HG02678 (cell line): ENCODE measurements around the gene RPS25.
"Not testable (repeated sequence)": the region's sequence is repeated elsewhere in the genome, so short reads cannot be mapped to it uniquely, and the experiment has no call there.

ENCODE experiments used
- ATAC-seq: cut with Tn5 transposase; IDR thresholded peaks from one replicate; pipeline ENCODE4 v1.9.1; 2021; ENCODE audit warnings: mild to moderate bottlenecking, moderate library complexity; ENCODE audit not compliant: unreplicated experiment

The RPS25 gene

DNA sequence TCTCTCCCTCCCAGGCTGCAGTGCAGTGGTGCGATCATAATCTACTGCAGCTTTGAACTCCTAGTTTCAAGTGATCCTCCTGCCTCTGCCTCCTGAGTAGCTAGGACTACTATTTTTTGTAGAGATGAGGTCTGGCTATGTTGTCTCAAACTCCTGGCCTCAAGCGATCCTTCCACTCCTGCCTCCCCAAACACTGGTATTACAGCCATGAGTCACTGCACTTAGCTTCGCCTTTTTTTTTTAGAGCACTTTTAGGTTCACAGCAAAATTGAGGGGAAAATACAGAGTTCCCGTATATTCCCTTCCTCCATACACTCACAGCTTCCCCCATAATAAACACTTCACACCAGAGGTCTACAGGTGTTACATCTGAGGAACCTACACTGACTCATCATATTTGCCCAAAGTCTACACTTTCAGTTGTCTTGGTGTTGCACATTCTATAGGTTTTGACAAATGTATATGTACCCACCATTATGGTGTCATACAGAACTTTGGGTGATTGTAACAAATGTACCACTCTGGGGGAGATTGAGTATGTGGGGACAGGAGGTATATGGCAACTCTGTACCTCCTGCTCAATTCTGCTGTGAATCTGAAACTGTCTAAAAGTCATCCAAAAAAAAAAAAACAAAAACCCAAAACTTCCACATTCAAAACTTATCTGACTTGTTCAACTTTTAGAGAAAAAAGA is 23.8 kb upstream of the RPS25 start:
- no peak for ATAC-seq

DNA sequence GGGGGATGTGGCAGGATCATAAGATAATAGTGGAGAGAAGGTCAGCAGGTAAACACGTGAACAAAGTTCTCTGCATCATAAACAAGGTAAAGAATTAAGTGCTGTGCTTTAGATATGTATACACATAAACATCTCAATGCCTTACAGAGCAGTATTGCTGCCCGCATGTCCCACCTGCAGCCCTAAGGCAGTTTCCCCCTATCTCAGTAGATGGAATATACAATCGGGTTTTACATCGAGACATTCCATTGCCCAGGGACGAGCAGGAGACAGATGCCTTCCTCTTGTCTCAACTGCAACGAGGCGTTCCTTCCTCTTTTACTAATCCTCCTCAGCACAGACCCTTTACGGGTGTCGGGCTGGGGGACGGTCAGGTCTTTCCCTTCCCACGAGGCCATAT is 21.3 kb upstream of the RPS25 start:
- not testable (repeated sequence) for ATAC-seq

DNA sequence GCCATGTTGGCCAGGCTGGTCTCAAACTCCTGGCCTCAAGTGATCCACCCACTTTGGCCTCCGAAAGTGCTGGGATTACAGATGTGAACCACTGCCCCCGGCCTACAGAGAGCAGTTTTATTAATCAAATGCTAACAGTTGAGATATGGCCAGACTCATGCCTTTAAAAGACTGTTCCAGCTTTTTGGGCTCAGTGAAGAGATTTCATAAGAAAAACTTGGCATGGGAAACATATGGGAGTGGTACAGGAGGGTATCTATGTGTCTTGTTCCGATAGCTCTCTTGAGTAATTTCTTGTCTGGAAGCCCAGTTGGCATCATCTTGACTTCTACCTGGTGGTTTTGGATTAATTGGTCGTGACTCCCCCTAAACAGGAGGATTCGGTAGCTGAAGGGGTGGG is 20.7 kb upstream of the RPS25 start:
- ATAC-seq: no peak

DNA sequence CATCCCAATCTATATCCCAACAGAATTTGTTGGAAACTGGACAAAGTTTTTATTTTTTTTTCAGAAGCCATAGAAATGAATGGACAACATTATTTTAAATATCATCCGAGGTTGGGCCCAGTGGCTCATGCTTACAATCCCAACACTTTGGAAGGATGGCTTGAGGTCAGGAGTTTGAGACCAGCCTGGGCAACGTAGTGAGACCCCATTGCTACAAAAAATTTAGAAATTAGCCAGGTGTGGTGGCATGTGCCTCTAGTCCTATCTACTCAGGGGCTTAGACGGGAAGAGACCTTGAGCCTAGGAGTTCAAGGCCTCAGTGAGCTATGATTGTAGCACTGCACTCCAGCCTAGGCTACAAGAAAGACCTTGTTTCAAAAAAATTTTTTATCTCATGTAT is 16.7 kb upstream of the RPS25 start:
- no peak for ATAC-seq

DNA sequence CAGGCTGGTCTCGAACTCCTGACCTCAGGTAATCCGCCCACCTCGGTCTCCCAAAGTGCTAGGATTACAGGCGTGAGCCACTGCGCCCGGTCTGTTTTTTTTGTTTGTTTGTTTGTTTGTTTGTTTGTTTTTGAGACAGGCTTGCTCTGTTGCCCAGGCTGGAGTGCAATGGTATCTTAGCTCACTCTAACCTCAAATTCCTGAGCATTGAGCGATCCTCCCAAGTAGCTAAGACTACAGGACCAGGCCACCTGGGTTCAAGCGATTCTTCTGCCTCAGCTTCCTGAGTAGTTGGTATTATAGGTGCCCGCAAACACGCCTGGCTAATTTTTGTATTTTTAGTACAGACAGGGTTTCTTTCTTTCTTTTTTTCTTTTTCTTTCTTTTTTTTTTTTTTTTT is 15.3 kb upstream of the RPS25 start:
- not testable (repeated sequence) for ATAC-seq

DNA sequence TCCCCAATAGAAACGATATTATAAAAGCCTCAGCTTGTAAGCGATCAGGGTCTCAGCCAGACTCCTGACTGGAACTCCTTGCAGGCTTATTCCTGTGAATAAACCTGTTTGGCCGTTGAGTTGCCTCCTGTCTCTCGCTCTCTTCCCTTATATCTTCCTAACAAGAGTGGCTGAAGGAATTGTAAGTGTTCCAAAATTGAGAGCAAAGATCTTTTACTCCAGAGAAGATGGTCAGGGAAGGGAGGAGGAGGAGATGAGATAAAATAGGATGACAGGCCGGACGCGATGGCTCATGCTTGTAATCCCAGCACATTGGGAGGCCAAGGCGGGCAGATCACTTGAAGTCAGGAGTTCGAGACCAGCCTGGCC is 13.8 kb upstream of the RPS25 start:
- ATAC-seq: no peak

DNA sequence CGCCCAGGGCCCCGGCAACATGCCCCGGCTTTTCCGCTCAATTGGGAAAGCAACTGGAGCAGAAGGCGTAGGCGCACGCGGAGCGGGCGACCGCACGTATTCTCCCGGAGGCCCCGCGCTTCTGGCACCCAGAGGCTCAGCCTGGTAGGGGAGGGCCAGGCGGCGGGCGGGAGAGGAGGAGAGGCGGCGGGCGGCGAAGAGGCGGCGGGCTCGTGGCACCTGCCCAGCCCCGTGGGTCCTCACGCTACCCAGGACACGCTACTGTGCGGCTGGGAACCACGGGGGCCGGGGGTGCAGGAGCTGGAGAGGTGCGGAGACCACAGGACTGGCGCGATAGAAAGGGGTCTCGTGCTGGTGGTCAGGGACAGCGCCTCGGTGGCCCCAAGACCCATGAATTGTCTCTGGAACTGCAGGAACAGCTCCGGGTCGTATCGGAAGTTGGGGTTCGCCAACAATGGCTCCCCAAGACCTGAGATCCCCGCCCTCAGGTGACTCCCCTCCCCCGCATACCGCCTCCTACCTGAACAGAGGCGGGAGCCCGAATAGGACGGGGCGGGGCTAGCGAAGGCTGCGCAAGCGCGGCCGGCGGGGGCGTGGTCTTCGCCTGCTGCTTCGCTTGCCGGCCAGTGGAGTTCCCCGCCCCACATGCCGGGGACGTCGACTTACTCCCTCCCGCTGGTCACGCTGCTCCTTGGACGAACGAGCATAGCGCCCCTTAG is 12.3 kb upstream of the RPS25 start, which contains the start of gene SLC37A4:
SLC37A4 (minus strand) TSS at position 549 of the 719 bp plus-strand sequence.
- peak; percentile 79 for ATAC-seq

DNA sequence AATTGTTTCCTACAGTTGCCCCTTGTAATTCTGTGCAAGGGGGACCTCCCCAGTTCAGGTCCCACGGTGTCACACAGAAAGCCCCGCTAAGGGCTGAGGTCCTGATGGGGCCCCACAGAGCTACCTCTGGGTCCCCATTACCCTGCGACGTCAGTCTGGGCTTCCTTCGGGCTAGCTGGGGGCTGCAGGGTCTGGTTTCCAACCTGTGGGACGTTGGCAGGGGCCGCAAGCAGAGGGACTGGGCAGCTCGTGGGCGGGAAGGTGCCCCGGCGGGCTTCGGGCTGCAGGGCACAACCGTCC is 11.8 kb upstream of the RPS25 start:
- ATAC-seq: peak; percentile 20

DNA sequence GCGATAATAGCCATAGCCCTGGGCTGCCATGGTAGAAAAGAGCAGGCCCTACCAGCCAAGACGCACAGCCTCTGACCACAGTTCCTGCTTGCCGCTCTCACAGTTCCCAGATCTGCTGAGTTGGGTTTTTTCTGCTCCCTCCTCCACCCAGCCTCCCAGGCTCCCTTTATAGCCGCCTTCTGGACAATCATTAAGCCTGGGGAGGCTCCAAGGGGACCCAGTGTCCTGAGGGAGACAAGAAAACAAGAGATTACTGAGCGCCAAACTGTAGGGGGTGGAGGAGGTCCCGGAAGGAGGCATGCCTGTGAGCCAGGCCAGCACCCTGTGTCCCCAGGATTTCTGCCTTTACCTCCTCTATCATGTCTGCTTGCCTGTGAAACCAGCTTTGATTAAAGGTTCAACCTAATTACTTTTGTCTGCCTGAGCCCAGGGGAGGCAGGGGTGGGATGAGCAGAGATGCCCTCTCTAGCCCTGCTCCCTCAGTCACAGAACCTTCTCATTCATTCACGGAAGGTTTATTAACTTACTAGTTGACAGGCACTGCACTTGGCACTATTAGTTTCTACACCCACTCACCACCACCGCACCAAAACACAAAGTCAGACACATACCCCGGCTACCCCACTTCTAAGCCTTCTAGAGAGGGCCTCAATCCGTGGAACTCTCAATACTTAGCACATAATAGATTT is 11.3 kb upstream of the RPS25 start:
- ATAC-seq: peak; percentile 27

DNA sequence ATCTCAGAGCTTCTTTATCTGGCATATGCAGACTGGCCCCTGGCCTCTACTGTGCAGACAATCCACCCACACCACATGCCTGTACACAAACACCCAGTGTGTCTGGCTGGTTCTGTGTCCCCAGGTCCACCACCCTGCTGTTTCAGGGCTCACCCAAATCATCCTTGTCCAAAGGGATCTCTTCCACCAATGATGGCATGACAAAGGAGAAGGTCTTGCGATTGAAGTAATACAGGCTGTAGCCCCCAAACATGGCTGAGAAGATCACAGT is 10.9 kb upstream of the RPS25 start:
- no peak for ATAC-seq

DNA sequence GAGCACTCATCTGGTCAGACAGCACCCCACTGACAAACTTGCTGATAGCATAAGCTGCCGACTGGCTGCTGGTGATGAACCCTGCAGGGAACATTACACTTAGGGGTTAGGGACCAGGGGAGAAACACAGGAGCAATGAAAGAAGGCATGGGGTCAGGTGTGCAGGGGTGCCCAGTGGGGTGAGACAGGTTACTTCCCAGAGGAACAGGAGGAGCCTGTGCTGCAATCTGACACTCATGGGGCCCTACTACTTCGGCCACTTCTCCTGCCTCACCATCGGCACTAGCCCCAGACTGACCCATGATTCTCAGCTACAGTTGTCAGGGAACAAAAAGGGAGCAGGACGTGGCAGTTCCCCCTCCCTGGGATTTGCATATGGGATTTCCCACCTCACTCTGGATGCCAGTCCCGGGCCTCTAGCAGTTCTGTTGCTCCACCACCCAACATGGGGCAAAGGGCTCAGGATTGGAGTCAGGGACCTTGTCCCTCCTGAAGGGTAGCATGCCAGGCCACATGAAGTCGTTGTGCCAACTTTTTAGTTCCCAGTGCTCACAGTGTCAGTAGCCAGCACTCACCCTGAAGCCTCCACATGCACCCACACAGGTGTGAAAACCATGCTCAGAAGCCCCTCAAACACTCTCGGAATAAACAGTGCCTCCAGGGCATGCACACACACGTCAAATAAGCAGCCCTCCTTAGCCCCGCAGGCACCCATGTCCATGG is 10.4 kb upstream of the RPS25 start:
- ATAC-seq: no peak

DNA sequence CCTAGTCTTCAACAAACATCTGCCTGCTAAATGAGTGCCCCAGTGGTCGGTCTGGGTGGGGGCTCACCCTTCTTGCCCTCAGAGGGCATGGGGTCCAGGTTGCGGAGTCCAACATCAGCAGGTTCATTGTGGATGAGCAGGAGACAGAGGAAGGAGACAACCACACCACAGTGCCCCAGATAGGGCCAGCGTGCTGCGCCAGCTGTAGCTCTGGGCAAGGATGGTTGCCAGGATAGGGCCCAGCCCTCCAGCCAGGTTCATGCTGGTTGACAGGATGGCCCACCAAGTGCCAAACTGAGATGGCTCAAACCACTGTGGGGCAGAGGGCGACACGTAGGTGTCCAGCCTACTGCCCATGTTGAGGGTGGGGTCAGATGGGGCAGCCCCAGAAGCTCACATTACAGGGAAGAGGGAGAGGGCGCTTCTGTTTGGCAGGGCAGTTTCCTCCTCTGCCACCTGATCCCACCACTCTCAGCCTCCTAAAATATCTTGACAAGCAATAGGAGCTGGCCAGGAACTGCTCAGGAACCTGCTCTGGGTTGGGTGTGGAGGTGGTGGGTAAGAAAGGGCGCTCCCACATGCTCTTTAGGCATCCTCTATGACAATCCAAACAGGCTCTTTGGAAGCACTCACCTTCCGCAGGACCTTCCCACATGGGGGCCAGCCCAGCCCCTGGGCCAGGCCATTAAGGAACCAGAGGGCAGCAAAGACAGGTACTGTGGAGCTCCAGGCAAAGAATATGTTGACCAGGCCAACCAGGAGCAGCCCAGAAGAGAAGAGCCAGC is 9.6 kb upstream of the RPS25 start:
- no peak for ATAC-seq

DNA sequence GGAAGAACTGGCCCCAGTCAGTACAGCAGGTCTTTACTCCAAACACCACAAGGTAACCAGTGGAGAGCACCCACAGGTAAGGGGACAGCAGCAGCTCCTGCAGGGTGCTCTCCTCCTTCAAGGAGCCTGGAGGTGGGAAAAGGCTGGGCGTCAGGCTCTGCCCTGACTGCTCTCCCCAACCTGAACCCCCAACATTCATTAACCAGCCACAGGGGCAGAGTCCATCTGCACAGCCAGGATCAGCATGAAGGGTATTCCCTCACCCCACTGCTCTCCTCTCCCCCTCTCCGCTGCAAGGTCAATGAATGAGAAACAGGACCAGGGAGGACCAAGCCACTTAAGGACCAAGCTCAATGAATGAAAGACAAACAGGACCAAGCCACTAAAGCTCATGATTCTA is 8.8 kb upstream of the RPS25 start:
- no peak for ATAC-seq

DNA sequence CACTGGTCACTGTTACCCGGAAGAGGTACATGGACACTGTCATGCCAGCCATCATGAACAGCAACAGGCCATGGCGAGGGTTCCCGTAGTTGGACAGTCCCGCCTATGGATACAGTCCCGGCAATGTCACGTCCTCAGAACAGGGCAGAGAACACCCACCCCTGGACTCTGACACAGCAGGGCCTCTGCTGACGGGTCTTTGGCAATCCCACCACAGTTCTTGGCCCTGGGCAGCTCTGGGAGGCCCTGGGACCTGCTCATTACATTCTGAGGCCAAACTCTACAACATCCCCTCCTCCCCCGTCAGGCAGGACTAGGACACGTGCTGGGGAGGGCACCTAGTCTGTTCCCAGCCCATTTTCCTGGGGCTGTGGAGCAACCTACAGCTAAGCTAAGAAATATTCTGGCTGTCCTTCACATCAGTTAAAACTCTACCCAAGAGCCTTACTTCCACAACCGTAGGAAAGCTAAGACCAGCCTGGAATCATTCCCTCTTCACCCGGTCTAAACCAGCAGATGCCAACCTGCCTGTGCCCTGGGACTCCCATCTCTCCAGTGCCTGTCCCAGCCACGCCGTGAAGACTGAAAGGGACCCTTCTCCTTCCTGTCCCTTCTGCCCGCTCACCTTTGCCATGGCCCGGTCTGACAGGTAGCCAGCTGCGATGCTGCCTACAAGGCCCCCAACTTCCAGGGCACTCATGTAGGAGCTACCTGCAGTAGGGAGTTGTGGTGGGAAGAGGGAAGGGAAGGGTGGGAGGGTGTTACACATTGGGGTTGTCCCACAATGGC is 8.0 kb upstream of the RPS25 start:
- ATAC-seq: no peak

DNA sequence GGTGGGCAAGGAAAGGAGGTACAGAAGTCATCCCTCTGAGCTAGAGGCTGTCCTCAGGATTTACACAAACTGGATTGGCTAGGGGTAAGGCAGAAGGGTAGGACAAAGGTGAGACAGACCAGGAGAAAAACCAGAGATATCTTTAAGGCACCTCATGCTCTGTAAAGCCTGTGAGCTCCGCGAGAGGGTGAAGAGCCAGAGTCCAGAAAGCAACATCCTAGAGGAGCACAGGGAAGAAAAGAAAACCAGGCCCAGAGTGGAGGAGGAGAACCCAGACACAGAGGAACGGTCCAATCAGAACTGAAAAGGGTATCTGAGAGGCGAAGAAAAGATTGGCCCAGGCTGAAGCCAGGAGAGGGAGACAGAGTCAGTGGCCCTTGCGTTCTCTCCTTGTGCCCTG is 7.4 kb upstream of the RPS25 start:
- ATAC-seq: no peak

DNA sequence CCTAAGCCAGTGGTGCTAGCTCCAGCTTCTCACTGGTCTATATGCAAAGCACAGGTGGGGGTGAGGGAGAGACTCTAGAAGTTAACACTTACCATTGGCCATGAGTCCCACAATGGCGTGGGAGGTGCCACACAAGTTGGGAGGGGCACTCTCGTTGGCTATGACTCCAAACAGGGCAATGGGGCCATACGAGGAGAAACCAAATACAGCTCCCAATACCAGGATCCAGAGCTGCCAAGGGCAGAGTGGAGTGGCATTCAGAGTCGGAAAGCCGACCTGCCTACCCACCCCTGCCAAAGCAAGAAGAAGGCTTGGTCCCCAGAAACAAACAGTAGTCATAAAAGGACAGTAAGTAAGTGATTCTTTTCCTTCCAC is 6.9 kb upstream of the RPS25 start:
- no peak for ATAC-seq

DNA sequence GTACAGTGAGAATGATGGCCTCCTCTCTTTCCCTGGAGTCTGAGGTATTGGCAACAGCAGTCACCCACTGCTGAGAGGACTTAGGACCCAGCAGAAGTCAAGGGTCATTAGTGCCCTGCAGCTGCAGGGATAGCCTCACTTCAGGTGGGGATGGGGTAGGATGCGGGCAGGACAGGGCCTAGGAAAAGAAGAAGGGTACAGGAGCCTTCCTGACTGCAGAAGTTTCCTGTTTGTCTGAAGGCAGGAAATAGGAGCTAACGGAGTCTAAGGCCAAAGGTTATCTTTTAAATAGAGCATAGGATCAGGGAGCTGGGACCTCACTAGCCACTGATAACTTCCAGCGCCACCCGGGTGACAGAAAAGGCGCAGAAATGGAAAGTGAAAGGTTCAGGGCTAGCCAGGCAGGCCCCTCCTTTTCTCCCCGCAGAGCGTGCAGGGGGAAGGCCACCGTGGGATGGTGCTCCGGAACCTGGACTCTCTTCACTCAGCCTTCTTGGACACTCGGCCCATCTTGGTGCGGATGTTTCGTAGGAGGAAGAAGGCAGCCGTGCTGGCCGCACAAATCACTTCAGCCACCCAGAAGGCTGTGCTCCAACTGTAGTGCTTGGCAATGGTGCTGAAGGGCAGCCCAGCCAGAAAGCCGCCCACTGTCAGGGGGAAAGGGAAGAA is 6.4 kb upstream of the RPS25 start:
- ATAC-seq: no peak

DNA sequence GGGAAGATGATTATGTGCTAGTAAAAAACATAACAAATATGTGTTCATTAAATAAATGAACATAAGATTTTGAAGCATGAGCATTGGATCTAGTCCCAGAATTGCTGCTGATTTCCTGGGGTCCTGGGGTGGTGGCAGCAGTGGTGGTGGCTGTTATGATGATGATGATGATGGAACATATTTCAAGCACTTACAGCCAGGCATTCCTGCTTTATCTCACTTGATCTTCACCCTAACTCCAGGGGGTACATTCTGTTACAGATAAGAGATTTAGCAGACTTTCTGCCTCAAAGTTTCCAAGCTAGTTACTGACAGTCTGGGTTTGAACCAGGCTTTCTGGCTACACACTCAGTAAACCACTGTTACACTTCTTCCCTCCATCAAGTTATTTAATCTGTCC is 5.6 kb upstream of the RPS25 start:
- ATAC-seq: no peak

DNA sequence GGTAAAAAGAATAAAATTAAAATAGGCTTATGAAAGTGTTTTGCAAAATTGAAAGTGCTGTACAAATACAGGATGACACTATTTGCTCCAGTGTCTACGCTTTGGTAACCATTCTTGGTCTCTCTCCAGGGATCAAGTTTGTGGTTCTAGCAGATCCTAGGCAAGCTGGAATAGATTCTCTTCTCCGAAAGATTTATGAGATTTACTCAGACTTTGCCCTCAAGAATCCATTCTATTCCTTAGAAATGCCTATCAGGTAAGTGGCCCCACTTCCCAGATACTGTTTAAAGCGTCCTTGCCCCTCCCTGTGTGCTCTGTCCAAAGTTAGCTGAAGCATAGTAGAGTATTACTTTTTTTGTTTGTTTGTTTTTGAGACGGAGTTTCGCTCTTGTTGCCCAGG is 3.5 kb upstream of the RPS25 start:
- ATAC-seq: no peak

DNA sequence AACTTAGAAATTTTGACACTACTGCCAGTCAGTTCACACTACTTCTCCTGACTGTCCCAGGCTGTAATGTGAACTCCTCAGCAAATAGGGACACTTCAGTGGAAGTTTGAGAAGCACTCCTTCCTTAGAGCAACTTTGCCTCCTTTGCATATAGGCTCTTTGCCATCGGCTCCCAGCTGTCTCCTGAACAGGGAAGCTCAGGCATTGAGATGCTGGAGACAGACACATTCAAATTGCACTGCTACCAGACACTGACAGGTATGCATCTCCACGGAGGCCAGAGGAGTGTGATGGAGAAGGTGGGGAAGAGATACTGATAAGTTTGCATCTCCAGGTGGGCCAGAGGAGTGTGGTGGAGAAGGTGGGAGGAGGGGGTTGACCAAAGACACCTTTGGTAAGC is 1.9 kb upstream of the RPS25 start:
- ATAC-seq: no peak
